ENCODE data around the gene MSH3. TPM values are rescaled to one million over a fixed set of nuclear protein-coding genes. Genes with fewer than 3 reads are reported as not detected.

The MSH3 gene
- total RNA-seq, 1 donor from 2014 or later = 19.4 TPM

DNA sequence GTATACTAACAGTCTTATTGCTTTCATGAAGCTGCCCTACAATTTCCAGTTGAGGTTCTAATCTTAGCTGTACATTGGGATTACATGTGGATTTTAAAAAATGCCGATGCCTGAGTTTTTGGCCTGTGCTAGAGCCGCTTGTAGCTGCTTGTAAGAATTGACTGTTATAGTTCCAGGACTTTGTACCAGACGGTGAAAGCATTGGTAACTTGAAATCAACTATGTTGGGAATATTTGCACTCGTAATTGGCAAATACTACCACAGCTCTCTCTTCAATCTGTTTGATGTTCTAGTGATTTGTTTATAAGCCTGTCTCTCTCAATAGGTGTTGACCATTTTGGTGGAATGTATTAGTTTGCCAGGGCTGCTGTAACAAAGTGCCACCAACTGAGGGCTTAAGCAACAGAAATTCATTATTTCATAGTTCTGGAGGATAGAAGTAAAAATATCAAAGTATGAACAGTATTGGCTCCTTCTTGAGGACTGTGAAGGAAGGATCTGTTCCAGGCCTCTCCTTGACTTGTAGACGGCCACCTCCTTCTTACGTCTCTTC, 50.8 kb downstream of the MSH3 start:
- intact Hi-C loops (cut with micrococcal nuclease) = no loop called here

DNA sequence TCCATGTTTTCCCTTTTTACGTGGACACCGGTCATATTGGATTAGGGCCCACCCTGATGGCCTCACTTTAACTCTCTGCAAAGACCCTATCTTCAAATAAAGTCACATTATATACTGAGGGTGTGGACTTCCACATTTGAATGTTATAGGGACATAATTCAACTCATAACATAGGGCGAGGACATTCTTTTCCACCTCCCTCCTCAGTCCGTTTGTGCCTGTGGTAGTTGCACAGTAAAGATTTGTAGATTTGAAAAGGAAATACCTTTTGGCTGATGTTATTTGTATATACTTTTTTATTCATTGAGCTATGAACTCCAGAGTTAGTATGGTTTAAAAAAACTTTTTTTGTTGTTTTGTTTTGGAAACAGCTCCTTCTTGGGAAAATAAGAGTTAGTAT, 51.3 kb downstream of the MSH3 start:
- intact Hi-C loops (cut with micrococcal nuclease) = no loop called here

DNA sequence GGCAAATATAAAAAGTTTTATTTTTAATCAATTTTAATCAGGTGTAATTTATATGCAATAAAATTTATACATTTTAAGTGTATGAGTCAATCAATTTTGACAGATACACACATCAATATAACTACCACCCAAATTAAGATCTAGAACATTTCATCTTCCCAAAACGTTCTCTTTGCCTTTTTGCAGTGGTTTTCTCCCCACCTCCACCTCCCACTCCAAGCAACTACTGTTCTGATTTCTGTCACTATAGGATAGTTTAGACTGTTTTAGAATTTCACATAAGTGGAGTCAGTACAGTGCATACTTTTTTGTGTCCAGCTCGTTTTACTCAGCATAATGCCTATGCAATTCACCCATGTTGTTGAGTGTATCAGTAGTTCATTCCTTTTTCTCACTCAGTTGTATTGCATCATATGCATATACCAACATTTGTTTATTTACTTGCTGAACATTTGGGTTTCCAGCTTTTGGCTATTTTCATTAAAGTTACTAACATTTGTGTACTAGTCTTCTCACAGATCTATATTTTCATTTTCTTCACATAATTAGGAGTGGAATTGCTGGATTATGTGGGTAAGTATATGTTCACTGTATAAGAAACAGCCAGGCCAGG, 52.5 kb downstream of the MSH3 start:
- intact Hi-C loops (cut with micrococcal nuclease) = no loop called here

DNA sequence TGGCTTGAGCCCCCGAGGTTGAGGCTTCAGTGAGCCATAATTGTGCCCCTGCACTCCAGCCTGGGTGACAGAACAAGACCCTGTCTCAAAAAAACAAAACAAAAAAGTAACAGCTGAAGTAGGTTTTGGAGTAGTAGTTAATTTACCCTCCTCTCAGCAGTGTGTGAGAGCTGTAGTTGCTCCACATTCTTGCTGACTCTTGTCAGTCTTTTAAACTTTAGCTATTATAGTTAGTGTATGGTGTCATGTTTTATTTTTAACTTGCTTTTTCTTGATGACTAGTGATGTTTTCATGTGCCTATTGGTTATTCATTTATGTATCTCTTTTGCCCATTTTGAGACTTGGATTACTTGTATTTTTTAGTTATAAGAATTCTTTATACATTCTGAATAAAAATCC, 53.2 kb downstream of the MSH3 start:
- intact Hi-C loops (cut with micrococcal nuclease) = no loop called here

DNA sequence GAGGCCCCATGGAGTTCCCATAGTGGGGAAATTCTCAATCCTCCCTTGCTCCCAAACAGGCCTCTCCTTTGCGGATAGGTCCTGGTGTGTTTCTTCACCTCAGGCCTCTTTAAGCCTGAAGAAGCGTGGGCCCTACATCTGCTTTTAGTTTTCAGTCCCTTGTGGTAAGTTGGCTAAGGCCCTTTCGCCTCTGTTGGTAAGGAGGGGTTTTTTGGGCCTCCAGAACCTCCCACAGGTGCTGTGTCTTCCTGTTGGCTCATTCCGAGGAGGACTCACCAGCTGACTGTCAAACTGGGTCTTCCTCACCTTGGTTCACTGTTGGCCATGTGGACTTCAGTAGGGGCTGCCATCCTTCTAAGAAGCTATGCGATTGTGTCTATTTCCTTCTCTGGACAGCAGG, 56.8 kb downstream of the MSH3 start:
- intact Hi-C loops (cut with micrococcal nuclease) = no loop called here

DNA sequence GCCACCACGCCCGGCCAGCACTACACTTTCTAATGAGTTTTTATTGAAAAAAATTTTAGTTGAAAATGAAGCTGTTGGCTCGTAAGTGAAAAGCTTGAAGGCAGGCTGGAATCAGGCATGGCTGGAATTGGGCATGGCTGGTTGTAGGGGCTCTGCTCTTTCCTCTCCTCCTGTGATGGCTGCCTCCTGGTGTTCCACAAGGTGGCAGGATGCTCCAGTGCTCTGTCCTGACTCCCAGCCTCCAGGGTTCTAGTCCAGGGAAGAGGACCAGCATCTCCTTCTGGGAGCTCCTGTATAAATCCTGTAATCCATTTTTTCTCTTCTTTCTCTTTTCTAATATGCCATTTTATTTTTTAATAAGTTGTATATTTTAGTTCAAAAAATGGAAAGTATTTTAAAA, 57.5 kb downstream of the MSH3 start:
- intact Hi-C loops (cut with micrococcal nuclease) = loop anchor here (1.0 kb wide), 1 partner anchor 396 kb away; no protein-coding TSS in a partner anchor

DNA sequence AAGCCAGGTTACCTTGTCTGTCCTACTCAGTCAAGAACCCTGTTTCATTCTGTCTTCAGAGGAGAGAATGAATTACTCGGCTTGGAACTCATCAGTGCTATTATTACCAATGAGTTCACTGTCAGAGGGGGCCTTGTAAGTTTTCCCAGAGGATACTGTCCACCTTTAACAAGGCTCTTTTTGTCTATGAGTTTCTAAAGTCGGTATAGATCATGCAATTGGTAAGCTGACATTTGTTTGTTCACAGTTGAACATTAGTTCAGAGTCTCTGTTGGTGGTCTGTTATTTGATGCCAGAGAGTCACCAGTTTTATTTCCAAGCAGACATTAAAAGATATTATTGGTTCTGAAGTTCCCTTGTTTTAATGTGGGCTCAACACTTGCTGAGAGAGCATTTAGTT, 58.5 kb downstream of the MSH3 start:
- intact Hi-C loops (cut with micrococcal nuclease) = loop anchor here (1.0 kb wide), 1 partner anchor 395 kb away; no protein-coding TSS in a partner anchor

DNA sequence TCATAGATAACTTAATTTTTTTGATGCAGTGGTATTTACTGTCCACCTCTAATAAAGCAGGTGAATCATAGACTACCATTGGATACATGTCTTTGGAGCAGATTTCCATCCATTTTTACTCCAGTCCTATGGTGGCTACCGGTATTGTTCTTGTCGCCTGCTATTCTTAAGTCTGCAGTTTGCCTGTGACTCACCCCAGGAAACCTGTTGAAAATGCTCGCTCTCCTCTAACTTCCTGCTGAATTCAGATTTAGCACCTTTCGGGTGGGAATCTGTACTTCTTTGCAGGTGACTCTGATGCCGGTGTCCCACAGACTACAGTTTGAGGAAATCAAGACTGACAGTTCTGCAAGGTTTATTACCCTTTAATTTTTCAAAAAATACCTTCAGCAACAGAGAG, 59.2 kb downstream of the MSH3 start:
- intact Hi-C loops (cut with micrococcal nuclease) = no loop called here

DNA sequence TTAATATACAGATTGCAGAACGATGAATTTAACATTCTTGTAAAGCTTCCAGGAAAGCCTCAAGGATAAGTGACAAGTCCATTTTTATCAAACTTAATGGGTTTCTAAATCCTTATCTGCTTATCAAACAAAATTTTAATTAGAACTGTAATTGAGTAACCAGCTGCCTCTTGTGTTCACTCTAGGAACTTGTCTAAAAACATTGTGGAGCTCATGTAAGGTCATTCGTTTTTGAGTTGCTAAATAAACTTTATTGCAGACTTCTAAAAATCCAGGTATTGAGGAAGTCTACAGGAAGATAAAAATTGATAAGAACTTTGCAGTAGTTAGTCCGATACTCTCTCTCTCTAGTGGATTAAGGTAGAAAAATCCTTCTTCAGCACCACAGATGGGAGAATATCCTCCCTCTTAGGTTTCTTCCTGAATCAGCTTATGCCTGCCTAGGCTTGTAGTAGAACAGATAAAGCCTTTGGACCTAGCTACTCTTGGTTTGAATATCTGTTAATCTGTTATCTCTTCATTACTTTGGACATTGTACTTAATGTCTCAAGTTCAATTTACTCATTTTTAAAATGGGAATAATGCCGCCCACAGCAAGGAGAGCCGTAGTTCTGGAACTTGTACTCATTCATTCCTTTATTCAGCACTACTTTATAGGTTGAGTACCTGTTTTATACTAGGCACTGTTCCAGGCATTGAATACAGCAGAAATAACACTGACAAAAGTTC, 60.3 kb downstream of the MSH3 start:
- intact Hi-C loops (cut with micrococcal nuclease) = no loop called here

DNA sequence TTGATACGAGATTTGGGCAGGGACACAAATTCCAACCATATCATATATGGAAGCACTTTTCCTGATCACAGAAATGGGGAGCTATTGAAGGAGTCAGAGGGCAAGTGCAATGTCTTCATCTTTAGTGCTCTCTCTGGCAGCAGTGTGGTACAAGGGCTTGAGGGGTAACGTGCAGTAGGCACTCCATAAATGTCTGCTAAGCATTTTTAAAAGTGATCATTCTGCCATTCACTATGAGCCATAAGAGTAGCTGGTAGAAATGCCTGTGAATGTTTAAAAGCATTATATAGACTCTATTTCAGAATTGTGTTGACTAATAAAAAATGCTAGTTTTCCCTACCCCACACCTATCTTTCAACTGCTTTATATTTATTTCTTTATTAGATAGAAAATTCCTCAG, 61.4 kb downstream of the MSH3 start:
- intact Hi-C loops (cut with micrococcal nuclease) = no loop called here

DNA sequence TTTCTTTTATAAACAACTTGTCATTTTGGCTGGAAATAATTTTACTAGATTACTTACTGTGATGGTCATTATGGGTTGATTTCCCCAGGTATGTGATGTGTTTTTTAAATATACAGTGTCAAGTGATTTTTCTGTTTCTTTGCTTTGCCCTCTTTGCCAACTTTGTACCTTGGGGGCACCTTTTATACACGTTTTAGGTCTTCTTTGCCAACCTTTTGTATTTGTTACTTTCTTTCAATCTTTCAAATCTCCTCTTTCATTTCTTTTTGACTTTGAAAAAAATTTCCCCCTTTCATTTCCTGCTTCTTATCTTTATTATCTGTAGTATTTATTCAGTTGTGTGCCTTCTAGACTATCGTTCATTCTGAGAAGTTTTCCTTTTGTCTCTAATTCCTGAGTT, 65.7 kb downstream of the MSH3 start:
- intact Hi-C loops (cut with micrococcal nuclease) = no loop called here

DNA sequence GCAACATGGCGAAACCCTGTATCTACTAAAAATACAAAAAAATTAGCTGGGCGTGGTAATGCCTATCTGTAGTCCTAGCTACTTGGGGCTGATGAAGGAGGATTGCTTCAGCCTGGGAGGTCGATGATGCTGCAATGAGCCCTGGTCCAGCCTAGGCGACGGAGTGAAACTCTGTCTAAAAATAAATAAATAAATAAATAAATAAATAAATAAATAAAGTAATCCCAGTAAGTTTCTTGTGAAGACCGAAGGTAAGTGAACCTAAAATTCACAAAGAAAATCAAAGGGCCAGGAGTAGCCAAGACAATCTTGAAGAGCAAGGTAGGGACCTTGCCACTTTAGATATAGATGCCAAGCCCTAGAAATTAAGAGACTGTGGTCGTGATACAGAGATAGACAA, 68.5 kb downstream of the MSH3 start:
- intact Hi-C loops (cut with micrococcal nuclease) = no loop called here

DNA sequence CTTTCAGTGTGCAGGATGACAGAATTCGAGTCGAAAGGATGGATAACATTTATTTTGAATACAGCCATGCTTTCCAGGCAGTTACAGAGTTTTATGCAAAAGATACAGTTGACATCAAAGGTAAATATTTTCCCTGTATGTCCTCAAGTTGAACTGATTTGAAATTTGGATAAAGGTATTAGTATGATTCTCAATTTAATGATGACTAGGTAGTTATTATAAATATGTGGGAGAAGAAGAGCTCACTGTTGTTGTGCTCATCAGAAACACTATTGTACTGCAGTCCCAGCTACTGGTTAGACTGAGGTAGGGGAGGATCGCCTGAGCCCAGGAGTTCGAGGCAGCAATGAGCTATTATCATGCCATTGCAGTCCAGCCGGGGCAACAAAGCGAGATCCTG, 71.0 kb downstream of the MSH3 start:
- intact Hi-C loops (cut with micrococcal nuclease) = no loop called here

DNA sequence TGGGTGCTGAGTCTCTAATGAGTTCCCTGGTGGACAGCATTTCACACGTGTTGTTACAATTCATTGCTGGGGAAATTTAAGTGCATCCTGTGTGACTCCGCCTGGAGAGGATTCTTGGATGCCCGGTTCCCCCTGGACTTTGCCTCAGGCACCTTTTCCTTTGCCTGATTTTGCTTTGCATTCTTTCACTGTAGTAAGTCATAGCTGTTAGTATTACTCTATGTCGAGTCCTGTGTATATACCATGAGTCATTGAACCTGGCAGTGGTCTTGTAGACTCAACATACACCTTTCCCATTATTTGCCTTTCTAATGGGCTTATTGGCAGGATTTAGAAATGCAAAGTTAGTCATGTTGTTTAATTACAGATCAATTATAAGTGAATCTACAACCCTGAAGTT, 82.3 kb downstream of the MSH3 start:
- intact Hi-C loops (cut with micrococcal nuclease) = no loop called here

DNA sequence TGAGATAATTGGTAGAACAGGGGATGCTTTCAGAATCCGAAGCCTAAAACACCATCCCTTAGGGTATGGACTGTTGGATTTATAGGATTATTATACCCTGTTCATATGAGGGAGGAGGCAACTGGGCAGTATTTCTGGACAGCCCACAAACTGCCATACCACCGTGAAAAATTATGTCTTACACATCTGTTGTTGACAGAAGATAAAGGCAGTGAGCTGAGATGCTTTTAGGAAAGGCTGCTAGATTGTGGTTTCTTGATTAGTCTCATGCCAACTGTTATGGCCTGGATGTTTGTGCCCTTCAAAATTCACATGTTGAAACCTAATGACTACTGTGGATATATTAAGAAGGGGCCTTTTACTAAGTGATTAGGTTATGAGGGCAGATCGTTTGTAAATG, 84.0 kb downstream of the MSH3 start:
- intact Hi-C loops (cut with micrococcal nuclease) = no loop called here

DNA sequence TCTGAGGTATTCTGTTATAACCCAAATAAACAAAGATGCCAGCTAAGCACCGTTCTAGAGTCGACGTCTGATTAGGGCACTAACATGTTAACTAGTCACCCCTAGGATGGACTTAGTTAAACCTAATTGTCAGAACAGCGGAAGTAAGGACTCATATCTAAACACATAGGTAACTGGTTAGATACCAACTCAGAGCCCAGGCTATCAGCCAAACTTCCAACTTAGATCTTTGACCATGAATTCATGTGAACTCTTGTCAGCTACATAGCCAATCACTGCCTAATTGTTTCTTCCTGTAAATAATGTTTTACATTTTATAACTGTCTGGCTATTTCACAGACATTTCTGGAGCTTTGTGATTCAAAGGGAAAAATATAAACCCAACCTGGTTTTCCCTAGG, 84.6 kb downstream of the MSH3 start:
- intact Hi-C loops (cut with micrococcal nuclease) = no loop called here

DNA sequence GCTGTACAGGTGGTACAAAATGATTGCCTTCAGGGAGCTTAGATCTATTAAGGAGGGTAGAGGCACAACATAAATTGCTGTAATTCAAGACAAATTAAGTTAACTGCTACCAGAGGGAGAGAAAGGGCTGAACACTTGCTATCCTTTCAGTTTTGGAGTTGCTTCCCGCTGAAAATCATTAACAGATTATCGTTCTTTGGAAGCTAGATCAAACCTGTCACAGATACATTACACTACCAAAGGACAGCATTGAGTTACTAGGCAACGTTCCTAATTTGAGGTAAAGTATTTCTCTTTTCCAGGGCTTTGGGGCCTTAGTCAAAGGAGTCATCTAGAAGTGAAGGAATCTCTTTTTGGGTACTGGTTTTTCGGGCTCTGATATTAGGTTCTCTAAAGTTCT, 85.0 kb downstream of the MSH3 start:
- intact Hi-C loops (cut with micrococcal nuclease) = no loop called here

DNA sequence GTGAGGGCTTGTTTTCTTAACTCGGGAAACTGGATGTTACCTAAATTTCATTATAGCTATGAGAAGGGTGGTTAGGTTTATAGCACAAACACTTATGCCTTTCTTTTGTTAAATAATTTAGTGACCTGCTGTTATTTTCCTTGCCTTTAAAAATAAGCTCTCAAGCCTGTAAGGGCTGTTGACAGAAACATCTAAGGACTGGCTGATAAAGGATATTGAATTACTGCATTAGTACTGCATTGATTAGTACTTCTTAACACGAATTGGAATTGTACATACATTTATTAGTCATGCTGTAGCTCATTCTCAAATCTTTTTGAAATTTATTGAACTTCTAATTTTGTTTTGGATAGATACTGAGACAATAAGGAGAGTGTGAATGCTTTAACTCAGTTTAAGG, 85.4 kb downstream of the MSH3 start:
- intact Hi-C loops (cut with micrococcal nuclease) = loop anchor here (2.0 kb wide), 1 partner anchor 15 kb away; no protein-coding TSS in a partner anchor

DNA sequence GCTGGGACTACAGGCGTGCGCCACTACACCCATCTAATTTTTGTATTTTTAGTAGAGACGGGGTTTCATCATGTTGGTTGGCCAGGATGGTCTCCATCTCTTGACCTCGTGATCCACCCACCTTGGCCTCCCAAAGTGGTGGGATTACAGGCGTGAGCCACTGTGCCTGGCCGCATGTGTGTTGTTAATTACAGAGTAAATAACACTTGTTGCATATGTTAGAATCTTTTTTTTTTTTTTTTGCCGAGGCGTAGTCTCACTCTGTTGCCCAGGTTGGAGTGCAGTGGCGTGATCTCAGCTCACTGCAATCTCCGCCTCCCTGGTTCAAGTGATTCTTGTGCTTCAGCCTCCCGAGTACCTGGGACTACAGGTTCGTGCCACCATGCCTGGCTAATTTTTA, 86.0 kb downstream of the MSH3 start:
- intact Hi-C loops (cut with micrococcal nuclease) = loop anchor here (2.0 kb wide), 1 partner anchor 14 kb away; no protein-coding TSS in a partner anchor

DNA sequence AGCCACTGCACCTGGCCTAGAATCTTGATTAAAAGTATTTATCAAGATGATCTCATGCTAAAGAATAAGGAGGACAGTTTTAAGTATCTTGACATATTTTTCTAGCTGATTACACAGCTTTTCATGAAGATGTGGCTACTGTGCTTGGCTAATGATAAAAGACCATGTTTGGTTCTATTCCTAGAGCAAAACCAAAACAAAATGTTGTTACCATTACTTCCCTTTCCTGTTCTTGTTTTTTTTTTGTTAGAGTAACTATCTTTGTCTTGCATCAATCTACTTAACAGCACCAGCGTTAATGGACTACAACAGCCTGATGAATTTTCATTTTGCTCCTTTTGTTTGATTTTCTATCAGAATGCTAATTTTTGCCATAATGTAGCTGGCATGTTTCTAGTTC, 86.5 kb downstream of the MSH3 start:
- intact Hi-C loops (cut with micrococcal nuclease) = loop anchor here (2.0 kb wide), 1 partner anchor 14 kb away; no protein-coding TSS in a partner anchor

DNA sequence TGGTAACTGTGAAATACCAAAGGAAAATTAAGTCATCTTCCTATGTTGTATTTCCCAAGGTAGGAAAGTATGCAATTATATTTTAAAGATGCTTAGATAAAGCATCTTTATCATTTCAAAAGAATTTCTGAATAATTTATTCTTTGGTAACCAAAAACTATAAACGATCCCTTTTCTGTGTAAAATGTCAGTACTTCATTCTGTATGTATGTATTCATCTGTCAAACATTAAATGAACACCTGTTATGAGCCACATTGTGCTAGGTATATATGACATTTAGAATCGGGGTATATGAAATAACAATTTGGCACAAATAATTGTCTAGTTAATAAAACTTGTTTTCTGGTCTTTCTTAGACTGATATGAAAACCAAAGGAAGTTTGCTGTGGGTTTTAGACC, 89.7 kb downstream of the MSH3 start:
- intact Hi-C loops (cut with micrococcal nuclease) = loop anchor here (1.0 kb wide), 1 partner anchor 12 kb away; no protein-coding TSS in a partner anchor

DNA sequence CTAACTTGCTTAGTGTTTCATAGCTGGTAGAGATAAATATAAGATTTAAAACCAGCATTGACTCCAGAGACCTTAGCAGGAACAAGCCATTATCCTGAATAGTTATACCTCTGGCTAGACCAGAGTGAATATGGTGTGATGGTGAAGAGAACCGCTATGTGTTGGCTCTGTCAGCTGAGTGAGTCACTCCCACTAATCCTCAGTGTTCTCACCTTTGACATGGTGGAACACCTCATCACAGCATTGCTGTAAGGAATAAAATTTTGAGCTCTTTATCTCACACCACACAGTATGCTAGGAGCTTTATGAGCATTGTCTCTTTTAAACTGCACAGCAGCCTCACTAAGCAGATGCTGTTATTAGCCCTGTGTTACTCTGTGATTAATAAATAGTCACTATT, 91.0 kb downstream of the MSH3 start:
- intact Hi-C loops (cut with micrococcal nuclease) = no loop called here

DNA sequence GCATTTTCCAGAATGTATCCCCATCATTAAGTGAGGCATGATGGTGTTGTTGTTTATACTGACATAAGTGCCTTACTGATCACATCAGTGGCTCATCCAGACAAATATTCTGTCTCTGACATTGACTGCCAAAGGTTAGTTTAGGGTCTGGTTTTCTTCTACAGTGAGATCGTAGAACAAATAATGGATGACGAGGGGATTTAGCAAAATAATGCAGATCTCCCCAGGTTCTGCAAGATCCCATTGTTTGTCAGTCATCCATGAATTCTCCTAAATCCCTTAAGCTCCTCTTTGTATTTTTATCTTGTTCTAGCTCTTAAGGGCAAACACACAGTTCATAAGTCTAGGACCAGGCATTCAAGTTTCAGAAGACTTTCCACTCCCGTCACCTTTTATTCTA, 93.5 kb downstream of the MSH3 start:
- intact Hi-C loops (cut with micrococcal nuclease) = no loop called here

All from T-helper 1 cell treated with Interleukin-12 subunit alpha and Interleukin-12 subunit beta and Interleukin-4 antibody, amounts not matched to agents 30 ng/mL and 1 ng/mL, for 36 hours (primary cell).